Hepatocyte (in vitro differentiated cells): ENCODE results near the gene SLC2A4. TPM values are rescaled to one million over a fixed set of nuclear protein-coding genes. Genes with fewer than 3 reads are reported as not detected.
A peak's percentile ranks its signal among the peaks of the same experiment; 100 is the strongest.

Experiments used
- DNase-seq: peaks from one replicate; pipeline ENCODE4 v3.0.0-alpha.2; 2016; ENCODE audit warnings: low spot score
- H2AFZ ChIP-seq: fragments of 200-600 bp; sonication (generic); 2 replicates; pipeline ENCODE4 v1.6.0; 2016; ENCODE audit warnings: antibody characterized with exemption, mild to moderate bottlenecking
- H3K27ac ChIP-seq: fragments of 200-600 bp; sonication (generic); 2 replicates; pipeline ENCODE4 v1.5.1; 2016; ENCODE audit warnings: mild to moderate bottlenecking
- H3K27me3 ChIP-seq: fragments of 200-600 bp; sonication (generic); 2 replicates; pipeline ENCODE4 v1.6.1; 2016
- H3K36me3 ChIP-seq: fragments of 200-600 bp; sonication (generic); replicated peaks from 2 replicates; pipeline ENCODE4 v1.5.1; 2016; ENCODE audit warnings: low read depth; ENCODE audit not compliant: insufficient read depth
- H3K4me1 ChIP-seq: fragments of 200-600 bp; sonication (generic); 2 replicates; pipeline ENCODE4 v1.5.1; 2016; ENCODE audit warnings: mild to moderate bottlenecking, moderate library complexity; ENCODE audit not compliant: insufficient read depth
- H3K4me2 ChIP-seq: fragments of 200-600 bp; sonication (generic); 2 replicates; pipeline ENCODE4 v1.6.0; 2016
- H3K4me3 ChIP-seq: fragments of 200-600 bp; sonication (generic); 2 replicates; pipeline ENCODE4 v1.5.1; 2016; ENCODE audit warnings: mild to moderate bottlenecking
- H3K79me2 ChIP-seq: fragments of 200-600 bp; sonication (generic); 2 replicates; pipeline ENCODE4 v1.6.0; 2017; ENCODE audit warnings: mild to moderate bottlenecking
- H3K9me2 ChIP-seq: fragments of 200-600 bp; sonication (generic); replicated peaks from 2 replicates; pipeline ENCODE4 v1.6.0; 2017; ENCODE audit warnings: mild to moderate bottlenecking; ENCODE audit not compliant: insufficient read depth
- H3K9me3 ChIP-seq: fragments of 200-600 bp; sonication (generic); 2 replicates; pipeline ENCODE4 v1.5.1; 2016; ENCODE audit warnings: low read depth, mild to moderate bottlenecking
- H4K20me1 ChIP-seq: fragments of 200-600 bp; sonication (generic); 2 replicates; pipeline ENCODE4 v1.6.0; 2016; ENCODE audit warnings: mild to moderate bottlenecking; ENCODE audit not compliant: insufficient read depth, poor library complexity, severe bottlenecking
- EZH2 ChIP-seq: fragments of 200-600 bp; sonication (generic); IDR thresholded peaks from 2 replicates; pipeline ENCODE4 v1.6.1; 2016; ENCODE audit warnings: antibody characterized with exemption, mild to moderate bottlenecking, borderline replicate concordance
- EZH2phosphoT487 ChIP-seq: fragments of 200-600 bp; sonication (generic); IDR thresholded peaks from one replicate; pipeline ENCODE4 v1.6.1; 2018; ENCODE audit warnings: antibody characterized with exemption, mild to moderate bottlenecking, low read depth, moderate library complexity; ENCODE audit not compliant: unreplicated experiment, severe bottlenecking
- WGBS: methylation state at CpG from one replicate; pipeline ENCODE4 v1.1.6; 2016; ENCODE audit warnings: low lambda C conversion rate; ENCODE audit errors: missing lambda C conversion rate; 5-methylcytosine and 5-hydroxymethylcytosine counted together
- polyA plus RNA-seq: library from polyadenylated mRNA; unstranded; fragments of >200 nt; fragmentation: Nextera tagmentation; extraction: Ambion mirVana; gene quantifications from 2 replicates; pipeline ENCODE4 v1.2.1, GENCODE V29; 2016
- total RNA-seq: library from RNA; depleted of rRNA; stranded (reverse); fragments of >200 nt; gene quantifications from 2 replicates; pipeline ENCODE4 v1.2.3, GENCODE V29; 2014
- TF ChIP-seq, protein P1 (sequence below): fragments of 200-600 bp; sonication (generic); IDR thresholded peaks from 2 replicates; pipeline ENCODE4 v1.5.1; 2016; ENCODE audit warnings: antibody characterized with exemption, mild to moderate bottlenecking; ENCODE audit not compliant: poor library complexity

The SLC2A4 gene
- total and polyA plus RNA-seq, 2 experiments from 2014 or later = 0.42 to 1.6 TPM

DNA sequence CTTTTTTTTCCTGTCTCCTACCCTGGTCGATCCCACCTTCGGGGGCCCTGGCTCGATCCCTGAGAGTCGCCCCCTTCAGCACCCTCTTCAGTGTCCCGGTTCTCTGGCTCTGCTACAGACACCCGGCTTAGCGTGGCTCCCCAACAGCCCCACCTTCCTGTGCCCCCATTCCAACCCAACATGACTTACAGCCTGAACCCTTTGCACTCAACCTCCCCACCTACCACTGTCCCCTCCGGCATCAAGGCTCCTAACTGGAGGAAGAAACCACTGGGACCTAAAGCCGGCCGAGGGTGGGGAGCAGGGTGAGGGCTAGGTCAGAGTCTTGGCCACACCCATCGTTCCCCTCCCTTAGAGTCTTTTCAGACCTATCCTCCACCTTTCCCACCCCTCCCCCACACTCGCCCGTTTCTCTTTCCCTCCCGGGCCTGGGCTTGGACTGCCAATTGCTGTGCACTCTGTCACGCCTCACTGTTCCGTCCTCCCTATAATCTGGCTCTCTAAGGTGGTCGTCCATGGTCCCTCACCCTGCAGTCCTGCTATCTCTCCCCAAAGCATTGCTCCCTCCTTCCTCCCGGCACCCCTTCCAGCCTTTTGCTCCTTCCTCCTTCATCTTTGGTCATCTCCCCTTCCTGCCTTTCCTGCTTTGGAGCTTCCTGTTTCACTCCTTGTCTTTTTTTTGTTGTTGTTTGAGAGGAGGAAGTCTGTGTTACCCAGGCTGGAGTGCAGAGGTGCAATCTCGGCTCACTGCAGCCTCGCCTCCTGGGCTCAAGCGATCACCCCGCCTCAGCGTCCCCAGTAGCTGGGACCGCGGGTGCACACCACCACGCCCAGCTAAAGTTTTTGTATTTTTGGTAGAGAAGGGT lies 18.4 kb upstream of the SLC2A4 start:
- H3K79me2 ChIP-seq = peaks cover 29% of the 10 kb centered on the region
- peak; percentile 88 for DNase-seq
- H3K4me3 ChIP-seq = peak overlapping the region; percentile 46
- peak overlapping the region; percentile 98 for H3K27ac ChIP-seq
- no peaks in the 10 kb centered on the region for H3K36me3 ChIP-seq
- peak overlapping the region; percentile 85 for H3K4me2 ChIP-seq
- 12% methylated on average over 23 of the region's 26 CpGs for WGBS
- H3K9me2 ChIP-seq = no peaks in the 10 kb centered on the region
- H3K27me3 ChIP-seq = peaks cover 5% of the 10 kb centered on the region
- no peaks in the 10 kb centered on the region for H4K20me1 ChIP-seq
- H3K4me1 ChIP-seq = peaks cover 27% of the 10 kb centered on the region
- TF ChIP-seq, protein P1, sequence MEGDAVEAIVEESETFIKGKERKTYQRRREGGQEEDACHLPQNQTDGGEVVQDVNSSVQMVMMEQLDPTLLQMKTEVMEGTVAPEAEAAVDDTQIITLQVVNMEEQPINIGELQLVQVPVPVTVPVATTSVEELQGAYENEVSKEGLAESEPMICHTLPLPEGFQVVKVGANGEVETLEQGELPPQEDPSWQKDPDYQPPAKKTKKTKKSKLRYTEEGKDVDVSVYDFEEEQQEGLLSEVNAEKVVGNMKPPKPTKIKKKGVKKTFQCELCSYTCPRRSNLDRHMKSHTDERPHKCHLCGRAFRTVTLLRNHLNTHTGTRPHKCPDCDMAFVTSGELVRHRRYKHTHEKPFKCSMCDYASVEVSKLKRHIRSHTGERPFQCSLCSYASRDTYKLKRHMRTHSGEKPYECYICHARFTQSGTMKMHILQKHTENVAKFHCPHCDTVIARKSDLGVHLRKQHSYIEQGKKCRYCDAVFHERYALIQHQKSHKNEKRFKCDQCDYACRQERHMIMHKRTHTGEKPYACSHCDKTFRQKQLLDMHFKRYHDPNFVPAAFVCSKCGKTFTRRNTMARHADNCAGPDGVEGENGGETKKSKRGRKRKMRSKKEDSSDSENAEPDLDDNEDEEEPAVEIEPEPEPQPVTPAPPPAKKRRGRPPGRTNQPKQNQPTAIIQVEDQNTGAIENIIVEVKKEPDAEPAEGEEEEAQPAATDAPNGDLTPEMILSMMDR = no peak
- no peak for TF ChIP-seq EZH2
- no peak for TF ChIP-seq EZH2phosphoT487
- H3K9me3 ChIP-seq = no peaks in the 10 kb centered on the region
- H2AFZ ChIP-seq = peak overlapping the region; percentile 67

- Histone ChIP-seq H3K4me3 (peak overlapping the region; percentile 46), H3K27ac (peak overlapping the region; percentile 98)
Observed at GRCh38 chr17:7263801-7264078, 17.8 kb upstream of the SLC2A4 start.

GRCh38 chr17:7266784-7267183 lies 14.7 kb upstream of the SLC2A4 start:
- H3K27me3 ChIP-seq = peaks cover 3% of the 10 kb centered on the region
- no peaks in the 10 kb centered on the region for H4K20me1 ChIP-seq
- H3K9me2 ChIP-seq = no peaks in the 10 kb centered on the region
- TF ChIP-seq EZH2phosphoT487 (no peak), EZH2 (no peak)
- TF ChIP-seq, protein P1 = no peak
- H3K4me1 ChIP-seq = peaks cover 12% of the 10 kb centered on the region
- H3K4me2 ChIP-seq = no peak overlapping the region
- H3K36me3 ChIP-seq = no peaks in the 10 kb centered on the region
- H3K27ac ChIP-seq = no peak overlapping the region
- DNase-seq = peak; percentile 18
- H3K79me2 ChIP-seq = peaks cover 8% of the 10 kb centered on the region
- no peak overlapping the region for H2AFZ ChIP-seq
- H3K9me3 ChIP-seq = no peaks in the 10 kb centered on the region
- WGBS = 35% methylated on average over 1 of the region's 1 CpG
- H3K4me3 ChIP-seq = no peak overlapping the region

More at GRCh38 chr17:7263801-7264078, 17.8 kb upstream of the SLC2A4 start:
- H3K79me2 ChIP-seq = peaks cover 29% of the 10 kb centered on the region
- no peak overlapping the region for H2AFZ ChIP-seq
- peak; percentile 37 for DNase-seq
- H4K20me1 ChIP-seq = no peaks in the 10 kb centered on the region
- WGBS = 30% methylated on average over 4 of the region's 4 CpGs
- H3K9me2 ChIP-seq = no peaks in the 10 kb centered on the region
- H3K9me3 ChIP-seq = no peaks in the 10 kb centered on the region
- peaks cover 27% of the 10 kb centered on the region for H3K4me1 ChIP-seq
- no peak for TF ChIP-seq EZH2
- no peak for TF ChIP-seq EZH2phosphoT487
- TF ChIP-seq, protein P1 = no peak
- H3K27me3 ChIP-seq = peaks cover 5% of the 10 kb centered on the region
- H3K36me3 ChIP-seq = no peaks in the 10 kb centered on the region
- peak overlapping the region; percentile 85 for H3K4me2 ChIP-seq
